GM04503 (cell line): ENCODE data around the gene BANK1.

Experiments used
- DNase-seq: peaks from one replicate; pipeline ENCODE4 v3.0.0-alpha.2; 2012; ENCODE audit warnings: low read depth

BANK1 gene

DNA sequence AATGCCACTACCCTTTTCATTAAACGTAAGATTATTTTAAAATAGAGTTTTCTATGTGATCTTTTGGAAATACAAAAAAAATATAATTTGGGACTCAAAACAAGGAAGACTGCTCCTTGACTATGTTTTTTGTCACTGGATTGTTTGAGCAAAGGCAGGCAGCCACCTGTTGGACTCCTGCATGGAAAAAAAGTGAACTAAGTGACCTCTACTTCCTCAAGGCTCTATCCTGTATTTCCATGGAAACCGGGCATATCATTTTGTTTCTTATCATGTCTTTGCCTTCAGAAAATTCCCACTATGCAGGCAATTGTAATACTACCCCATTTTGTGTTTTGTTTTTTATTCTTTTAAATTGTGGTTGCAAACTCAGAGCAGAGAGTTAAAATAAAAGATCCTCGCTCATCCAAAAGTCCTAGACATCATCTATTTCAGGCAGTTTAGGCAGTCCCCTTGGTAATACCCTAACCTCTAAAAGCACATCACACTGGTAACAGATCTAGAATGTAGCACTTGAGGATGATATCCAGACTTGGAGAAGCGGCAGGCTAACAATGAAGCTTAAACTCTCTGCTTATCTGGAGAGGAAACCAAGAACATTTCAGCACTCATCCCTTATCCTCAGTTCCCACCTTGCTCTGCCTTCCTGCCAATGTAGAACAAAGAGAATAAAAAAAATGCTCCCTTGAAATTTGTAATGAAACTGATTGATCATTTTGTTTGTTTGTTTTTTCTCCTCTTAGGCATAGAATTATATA, 165.7 kb downstream of the BANK1 start:
- DNase-seq = no peak

- no peak for DNase-seq
Observed at GRCh38 chr4:101958547-101958946, 168.0 kb downstream of the BANK1 start.

DNA sequence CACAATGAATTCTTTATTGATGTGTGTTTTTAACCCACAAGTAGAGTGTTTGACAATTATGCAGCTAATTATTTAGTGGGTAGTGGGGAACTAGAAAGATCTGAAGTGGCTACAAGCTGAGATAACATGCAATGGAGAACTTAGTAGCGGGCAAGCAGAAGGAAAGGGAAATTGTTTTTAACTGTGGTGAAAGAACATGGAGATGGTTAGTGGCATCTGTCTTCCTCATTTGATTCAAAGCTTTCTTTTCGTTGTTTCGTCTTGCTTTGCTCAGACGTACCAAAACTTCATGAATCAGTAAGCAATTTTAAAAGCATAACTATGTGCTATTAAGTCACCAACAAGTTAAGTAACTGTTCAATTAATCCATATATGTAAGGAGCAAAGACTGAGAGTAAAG, 169.9 kb downstream of the BANK1 start:
- DNase-seq = no peak

DNA sequence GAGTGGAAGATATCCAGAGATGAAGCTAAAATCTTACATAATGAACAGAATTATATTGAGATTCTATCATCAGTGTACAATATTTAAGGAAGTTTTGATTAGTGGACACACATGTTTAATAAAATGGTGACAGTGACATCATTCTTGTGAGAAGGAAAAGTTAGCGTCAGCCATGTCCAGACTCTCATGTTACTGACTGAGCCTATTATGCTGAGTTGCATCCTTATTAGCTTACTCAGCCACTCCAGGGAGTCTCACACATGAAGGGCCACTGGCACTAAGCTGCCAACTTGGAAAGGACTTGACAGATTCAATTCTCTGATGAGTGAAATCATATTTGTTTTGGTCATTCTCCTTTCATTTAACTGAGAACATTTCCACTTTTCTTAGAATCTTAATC, 170.6 kb downstream of the BANK1 start:
- no peak for DNase-seq

DNA sequence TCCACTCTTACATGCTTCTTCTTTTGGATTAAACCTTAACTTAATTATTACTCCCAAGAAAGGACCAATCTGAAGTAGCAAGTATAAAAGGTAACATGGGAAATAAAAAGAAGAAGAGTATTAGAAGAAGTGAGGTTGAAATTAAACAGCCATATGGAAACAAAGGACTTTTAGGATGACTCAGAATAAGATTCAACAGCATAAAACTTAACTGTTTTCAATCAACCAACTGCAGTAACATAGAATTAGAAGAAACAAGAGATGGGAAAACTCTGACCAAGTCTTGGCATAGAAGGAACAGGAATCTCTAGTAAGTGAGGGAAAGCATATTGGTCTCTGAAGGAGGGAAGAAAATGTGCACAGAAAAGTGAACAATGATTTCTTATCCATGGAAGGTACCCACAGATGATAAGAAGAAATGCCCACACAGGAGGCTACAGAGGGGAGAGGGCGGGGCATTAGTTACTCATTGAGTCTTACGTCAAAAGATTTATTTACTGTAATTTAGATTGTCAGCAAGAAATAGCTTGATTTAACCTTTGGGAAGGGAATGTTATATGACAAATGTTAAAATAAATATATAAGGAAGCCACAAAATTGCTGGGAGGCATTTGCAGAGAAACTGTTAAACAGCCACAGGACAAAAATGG, 177.3 kb downstream of the BANK1 start:
- DNase-seq = no peak

DNA sequence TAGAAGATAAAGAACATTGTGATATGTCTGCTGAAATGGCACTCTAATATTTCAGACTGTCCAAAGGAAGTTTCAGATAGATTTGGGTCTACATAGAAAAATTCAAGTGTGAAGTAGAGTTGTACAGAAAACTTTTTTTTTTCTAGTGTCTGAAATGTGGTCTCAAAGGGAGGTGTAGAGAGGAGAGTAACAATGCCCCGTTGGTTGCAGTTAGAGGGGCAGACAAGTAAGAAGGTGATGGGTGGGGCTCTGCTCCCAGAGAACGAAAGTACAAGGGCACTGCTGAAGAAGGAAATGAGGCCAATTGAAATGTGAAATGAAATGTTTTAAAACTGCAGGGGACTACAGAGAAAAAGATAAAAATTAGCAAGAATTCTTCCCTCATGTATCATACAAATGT, 177.8 kb downstream of the BANK1 start:
- DNase-seq = no peak

GRCh38 chr4:101969965-101970364, 179.4 kb downstream of the BANK1 start:
- DNase-seq = no peak

DNA sequence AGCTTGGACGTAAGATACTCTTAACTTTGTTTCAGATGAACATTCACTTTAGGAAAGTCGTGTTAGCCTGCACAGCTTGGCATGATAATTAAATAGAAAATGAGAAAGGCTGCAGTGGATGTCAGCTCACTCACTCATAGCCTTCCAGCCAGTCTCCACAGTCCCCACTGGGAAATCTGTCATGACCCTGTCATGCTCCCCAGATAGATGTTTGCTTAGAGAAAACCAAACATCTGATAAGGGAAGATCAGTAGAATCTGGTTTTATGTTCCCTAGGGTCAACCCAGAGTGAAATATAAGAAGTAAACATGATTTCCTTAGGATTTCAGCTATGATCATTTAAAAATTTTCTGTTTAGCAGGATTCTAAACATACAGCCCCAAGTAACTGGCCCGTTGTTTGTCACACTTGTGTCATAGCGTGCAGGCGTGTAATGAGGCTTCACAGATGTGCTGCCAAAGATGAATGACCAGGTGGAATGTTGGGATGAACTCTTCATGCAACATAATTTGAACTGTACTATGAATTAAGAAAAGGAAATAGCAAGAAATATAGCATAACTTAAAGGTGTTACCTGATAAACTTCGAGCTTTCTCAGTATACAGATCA, 180.1 kb downstream of the BANK1 start:
- DNase-seq = no peak

DNA sequence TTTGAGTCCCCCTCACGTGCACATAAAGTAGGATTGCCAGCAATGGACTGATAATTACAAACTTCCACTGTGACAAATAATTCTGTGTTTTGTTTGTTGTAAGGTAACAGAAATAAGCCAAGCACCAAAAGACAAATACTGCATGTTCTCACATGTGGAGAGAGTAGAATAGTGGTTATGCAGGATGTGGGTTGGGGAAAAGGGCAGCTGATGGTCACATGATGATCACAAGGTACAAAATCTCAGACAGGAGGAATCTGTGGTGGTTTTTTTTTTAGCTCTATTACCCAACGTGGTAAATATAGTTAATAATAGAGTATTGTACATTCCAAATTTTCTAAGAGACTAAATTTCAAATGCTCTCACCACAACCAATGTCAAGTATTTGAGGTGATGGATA, 182.3 kb downstream of the BANK1 start:
- DNase-seq = no peak

DNA sequence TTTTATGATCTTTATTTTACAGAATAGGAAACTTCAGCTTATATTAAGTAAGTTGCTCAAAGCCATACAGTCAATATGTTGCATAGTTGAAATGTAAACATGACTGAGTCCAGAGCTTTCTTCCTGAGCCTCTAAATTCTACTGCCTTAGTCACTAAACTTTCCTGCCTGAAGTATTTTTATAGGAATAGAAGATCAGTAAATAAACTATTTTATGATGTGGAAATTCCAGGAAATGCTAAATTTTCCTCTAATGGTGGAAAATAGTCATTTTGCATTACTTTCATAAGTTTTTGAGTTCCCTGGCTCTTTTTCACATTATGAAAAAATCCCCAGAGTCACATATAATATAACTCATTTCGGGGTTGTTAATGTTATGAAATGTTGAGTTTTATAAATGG, 182.8 kb downstream of the BANK1 start:
- DNase-seq = no peak

DNA sequence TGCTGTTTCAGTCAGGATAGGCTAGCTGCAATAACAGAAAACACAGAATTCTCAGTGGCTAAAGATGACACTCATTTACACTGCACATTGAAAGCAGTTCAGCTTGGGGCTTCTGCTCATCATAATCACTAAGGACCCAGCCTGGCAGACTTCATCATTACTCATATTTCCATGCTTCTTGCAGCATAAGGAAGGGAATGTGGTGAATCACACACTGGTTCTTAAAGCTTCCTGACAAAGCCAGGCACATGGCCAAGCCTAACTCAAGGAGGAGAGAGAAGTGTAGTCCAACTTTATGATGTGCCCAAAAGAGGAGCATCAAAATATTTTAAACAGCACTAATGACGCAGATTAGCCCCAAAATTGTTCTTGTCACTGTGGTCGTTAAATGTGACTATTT, 186.5 kb downstream of the BANK1 start:
- peak; percentile 83 for DNase-seq

- DNase-seq = no peak
Observed at GRCh38 chr4:101981756-101982155, 191.2 kb downstream of the BANK1 start.

GRCh38 chr4:101983835-101984234, 193.3 kb downstream of the BANK1 start:
- no peak for DNase-seq

GRCh38 chr4:101987623-101988243, 197.2 kb downstream of the BANK1 start:
- no peak for DNase-seq

- DNase-seq = no peak
Observed at GRCh38 chr4:101989551-101989950, 199.0 kb downstream of the BANK1 start.

GRCh38 chr4:101992446-101992845, 201.9 kb downstream of the BANK1 start:
- DNase-seq = no peak

- DNase-seq = no peak
Observed at GRCh38 chr4:101993002-101993841, 202.7 kb downstream of the BANK1 start.

DNA sequence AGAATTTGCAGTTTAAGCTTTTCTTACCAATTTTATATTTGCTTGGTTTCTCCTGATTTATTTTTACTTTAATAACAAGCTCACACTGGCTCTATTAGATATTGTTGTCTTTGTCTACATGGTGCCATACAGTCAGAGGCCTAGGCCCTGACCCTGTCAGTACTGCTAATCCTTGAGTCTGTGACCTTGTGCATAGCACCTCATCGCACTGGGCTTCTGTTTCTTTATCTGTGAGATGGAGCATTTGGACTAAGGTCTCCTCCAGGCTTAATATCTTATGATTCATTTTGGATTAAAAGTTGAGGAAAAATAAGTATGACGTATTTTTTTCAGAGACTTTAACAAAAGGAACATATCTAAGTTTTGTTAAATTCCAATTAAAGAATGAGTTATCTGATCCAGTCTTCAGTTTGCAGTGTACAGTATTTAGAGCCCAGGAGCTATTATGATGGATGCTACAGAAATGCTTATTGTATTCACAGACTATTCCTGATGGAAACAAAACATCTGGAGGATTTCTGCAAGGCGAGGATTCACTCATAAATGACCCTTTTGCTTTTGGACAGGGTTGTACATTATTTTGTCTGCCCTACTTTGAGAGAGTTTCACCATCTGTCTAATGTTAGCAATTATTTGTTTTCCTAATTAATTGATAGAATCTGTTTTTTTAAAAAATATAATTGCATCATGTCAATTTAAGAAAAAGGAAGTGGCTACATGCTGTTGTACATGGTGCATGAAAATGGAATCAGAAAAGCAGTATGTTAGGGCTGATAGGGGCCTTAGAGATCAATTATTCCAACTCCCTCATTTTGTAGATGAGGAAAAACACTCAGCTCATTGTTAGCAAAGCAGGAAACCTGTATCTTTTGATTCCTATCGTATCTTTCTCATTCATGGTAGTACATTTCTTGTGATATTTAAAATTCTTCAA, 203.6 kb downstream of the BANK1 start:
- DNase-seq = no peak

GRCh38 chr4:102007959-102008425, 217.5 kb downstream of the BANK1 start:
- no peak for DNase-seq

DNA sequence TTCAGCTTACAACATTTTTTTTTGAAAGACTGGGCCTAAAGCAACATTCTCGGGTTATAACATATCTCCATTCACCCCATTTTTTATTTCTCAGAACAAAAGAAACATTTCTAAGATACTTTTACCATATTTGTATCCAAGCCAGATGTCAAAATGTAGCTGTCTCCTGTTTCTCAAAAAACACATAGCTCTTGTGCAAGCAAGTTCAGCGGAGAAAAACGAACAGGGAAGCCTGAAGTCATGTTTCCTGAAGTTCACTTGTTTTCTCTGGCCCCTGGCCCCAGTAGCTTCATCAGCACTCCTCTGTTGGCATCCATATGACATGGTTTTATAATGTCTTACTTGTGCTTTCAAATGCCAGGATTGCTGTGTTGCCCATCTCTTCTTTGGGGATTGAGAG, 218.2 kb downstream of the BANK1 start:
- no peak for DNase-seq

DNA sequence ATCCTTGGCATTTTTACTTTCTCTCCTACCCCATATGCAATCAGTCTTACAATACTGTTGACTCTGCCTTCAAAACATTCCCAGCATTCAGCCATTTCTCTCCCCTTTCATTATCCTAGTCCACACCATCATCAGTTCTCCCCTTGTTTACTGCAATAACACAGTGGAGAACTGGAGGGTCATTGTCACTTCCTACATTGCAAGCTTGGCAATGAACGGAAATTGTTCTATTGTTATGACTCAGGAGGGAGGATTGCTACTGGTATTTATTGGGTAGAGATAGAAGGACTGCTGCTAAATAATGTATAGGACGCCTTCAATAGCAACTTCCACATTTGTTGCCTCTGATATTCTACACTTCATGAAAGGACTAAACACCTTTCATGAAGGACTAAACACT, 231.8 kb downstream of the BANK1 start:
- no peak for DNase-seq
